ENCODE results near the gene FNIP1.

Gene FNIP1

DNA sequence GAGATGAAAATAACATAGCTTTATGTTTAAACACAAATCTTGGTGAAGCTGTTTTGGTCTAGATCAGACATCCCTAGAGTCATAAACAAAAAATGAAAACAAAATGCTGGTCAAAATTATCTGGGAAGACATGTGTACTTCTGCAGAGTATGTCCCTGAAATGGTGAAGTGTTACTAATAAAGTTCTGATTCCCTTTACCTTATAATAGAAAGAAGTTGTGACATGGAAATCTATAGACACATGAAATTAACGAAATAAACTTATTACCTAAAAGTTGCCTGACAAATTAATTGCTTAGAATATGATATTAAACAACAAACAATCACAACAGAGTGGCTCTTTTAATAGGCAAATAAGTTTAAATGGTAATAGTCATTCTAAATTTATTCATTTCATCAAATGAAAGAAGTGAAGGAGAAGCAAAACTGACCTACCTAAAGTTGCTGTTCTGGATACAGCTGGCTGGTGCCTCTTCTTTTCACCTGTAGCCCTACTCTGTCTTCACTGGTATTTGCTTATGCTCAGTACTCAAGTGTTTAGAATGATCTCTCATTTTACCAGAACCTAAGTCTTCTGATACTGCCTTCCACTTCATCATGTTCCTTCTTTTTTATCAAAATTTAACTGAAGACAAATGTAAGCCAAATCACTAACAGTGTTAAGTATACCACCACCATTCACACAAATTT lies 38.8 kb downstream of the FNIP1 start:
- Histone ChIP-seq H3K9me2 (replicated peaks; ENCODE audit: low read depth, low read length) (no peaks in the 10 kb centered on the region), H2AFZ (ENCODE audit: low read length) (no peak overlapping the region), H3K27me3 (ENCODE audit: insufficient read depth, low read length, poor library complexity, severe bottlenecking) (no peaks in the 10 kb centered on the region), H3K4me3 (ENCODE audit: low read length, poor library complexity, severe bottlenecking) (peak overlapping the region; percentile 48), H3K36me3 (ENCODE audit: insufficient read depth, low read length) (no peaks in the 10 kb centered on the region), H3K4me2 (ENCODE audit: low read depth, low read length, poor library complexity, severe bottlenecking) (peak overlapping the region; percentile 77), H3K9ac (ENCODE audit: low read depth, low read length, poor library complexity, severe bottlenecking) (peak overlapping the region; percentile 52), H3K4me1 (ENCODE audit: insufficient read depth, low read length, poor library complexity, severe bottlenecking) (peaks cover 47% of the 10 kb centered on the region), H3F3A (ENCODE audit: low read depth) (peaks cover 6% of the 10 kb centered on the region; the same call in 1 of the 2 replicates), H4K20me1 (ENCODE audit: insufficient read depth, low read length, poor library complexity, severe bottlenecking) (peaks cover 4% of the 10 kb centered on the region), H3K79me2 (ENCODE audit: insufficient read depth, low read length) (peaks cover 100% of the 10 kb centered on the region), H3K9me3 (ENCODE audit: insufficient read depth, low read depth, low read length) (no peaks in the 10 kb centered on the region)
- no peak for TF ChIP-seq EZH2phosphoT487 (IDR thresholded peaks at IDR 0.05; ENCODE audit: borderline replicate concordance)
- TF ChIP-seq, protein P1, sequence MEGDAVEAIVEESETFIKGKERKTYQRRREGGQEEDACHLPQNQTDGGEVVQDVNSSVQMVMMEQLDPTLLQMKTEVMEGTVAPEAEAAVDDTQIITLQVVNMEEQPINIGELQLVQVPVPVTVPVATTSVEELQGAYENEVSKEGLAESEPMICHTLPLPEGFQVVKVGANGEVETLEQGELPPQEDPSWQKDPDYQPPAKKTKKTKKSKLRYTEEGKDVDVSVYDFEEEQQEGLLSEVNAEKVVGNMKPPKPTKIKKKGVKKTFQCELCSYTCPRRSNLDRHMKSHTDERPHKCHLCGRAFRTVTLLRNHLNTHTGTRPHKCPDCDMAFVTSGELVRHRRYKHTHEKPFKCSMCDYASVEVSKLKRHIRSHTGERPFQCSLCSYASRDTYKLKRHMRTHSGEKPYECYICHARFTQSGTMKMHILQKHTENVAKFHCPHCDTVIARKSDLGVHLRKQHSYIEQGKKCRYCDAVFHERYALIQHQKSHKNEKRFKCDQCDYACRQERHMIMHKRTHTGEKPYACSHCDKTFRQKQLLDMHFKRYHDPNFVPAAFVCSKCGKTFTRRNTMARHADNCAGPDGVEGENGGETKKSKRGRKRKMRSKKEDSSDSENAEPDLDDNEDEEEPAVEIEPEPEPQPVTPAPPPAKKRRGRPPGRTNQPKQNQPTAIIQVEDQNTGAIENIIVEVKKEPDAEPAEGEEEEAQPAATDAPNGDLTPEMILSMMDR (conservative IDR thresholded peaks at IDR 0.05; ENCODE audit: low read length): no peak

DNA sequence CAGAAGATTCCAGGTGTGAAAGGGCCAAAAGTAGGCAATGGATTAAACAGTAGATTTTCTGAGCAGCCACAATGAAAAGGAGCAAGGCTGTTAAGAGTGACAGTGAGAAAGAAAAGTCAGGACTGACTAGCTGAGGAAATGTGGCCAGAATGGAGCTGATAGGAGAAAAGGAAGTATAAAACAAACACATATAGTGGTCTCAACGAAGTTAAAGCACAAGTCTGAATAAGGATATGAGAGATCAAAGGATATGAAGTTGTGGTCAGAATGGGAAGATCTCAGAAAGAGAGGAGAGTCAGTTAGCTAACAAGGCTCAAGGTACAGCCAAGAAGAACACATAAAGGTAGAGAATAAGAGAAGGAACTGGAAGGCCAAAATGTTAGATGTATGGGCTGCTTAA lies 39.9 kb downstream of the FNIP1 start:
- H3K36me3 ChIP-seq (ENCODE audit: insufficient read depth, low read length): no peaks in the 10 kb centered on the region
- no peak overlapping the region for H2AFZ ChIP-seq (ENCODE audit: low read length)
- peaks cover 99% of the 10 kb centered on the region for H3K79me2 ChIP-seq (ENCODE audit: insufficient read depth, low read length)
- H3K27me3 ChIP-seq (ENCODE audit: insufficient read depth, low read length, poor library complexity, severe bottlenecking): no peaks in the 10 kb centered on the region
- H3K4me2 ChIP-seq (ENCODE audit: low read depth, low read length, poor library complexity, severe bottlenecking): peak overlapping the region; percentile 77
- peaks cover 47% of the 10 kb centered on the region for H3K4me1 ChIP-seq (ENCODE audit: insufficient read depth, low read length, poor library complexity, severe bottlenecking)
- H4K20me1 ChIP-seq (ENCODE audit: insufficient read depth, low read length, poor library complexity, severe bottlenecking): peaks cover 3% of the 10 kb centered on the region
- H3F3A ChIP-seq (ENCODE audit: low read depth): peaks cover 6% of the 10 kb centered on the region; the same call in 1 of the 2 replicates
- H3K9me2 ChIP-seq (replicated peaks; ENCODE audit: low read depth, low read length): no peaks in the 10 kb centered on the region
- no peaks in the 10 kb centered on the region for H3K9me3 ChIP-seq (ENCODE audit: insufficient read depth, low read depth, low read length)
- TF ChIP-seq, protein P1 (conservative IDR thresholded peaks at IDR 0.05; ENCODE audit: low read length): no peak
- no peak for TF ChIP-seq EZH2phosphoT487 (IDR thresholded peaks at IDR 0.05; ENCODE audit: borderline replicate concordance)
- H3K4me3 ChIP-seq (ENCODE audit: low read length, poor library complexity, severe bottlenecking): peak overlapping the region; percentile 48
- H3K9ac ChIP-seq (ENCODE audit: low read depth, low read length, poor library complexity, severe bottlenecking): peak overlapping the region; percentile 52

DNA sequence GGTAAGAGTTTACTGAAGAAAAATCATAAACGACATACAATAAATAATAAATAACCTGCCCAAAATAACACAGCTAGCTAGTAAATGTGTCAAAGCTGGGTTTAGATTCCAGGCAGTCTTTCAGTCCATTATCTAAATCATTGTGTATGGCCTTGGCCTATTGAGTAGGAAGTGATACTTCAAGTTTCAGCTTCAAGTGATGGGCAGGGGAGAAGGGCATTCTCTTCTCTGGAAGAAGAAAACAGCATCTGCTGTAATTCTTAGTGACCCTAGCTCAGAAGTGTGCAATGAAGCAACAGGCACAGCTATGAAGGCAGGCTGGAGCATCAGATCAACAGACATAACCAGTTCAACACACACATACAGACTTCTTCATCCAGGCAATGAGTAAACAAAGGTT lies 42.5 kb downstream of the FNIP1 start:
- Histone ChIP-seq H3K4me2 (ENCODE audit: low read depth, low read length, poor library complexity, severe bottlenecking) (no peak overlapping the region), H3K4me3 (ENCODE audit: low read length, poor library complexity, severe bottlenecking) (no peak overlapping the region), H3K9me3 (ENCODE audit: insufficient read depth, low read depth, low read length) (no peaks in the 10 kb centered on the region), H4K20me1 (ENCODE audit: insufficient read depth, low read length, poor library complexity, severe bottlenecking) (no peaks in the 10 kb centered on the region), H3K9ac (ENCODE audit: low read depth, low read length, poor library complexity, severe bottlenecking) (peak overlapping the region; percentile 4), H2AFZ (ENCODE audit: low read length) (no peak overlapping the region), H3K9me2 (replicated peaks; ENCODE audit: low read depth, low read length) (no peaks in the 10 kb centered on the region), H3F3A (ENCODE audit: low read depth) (peaks cover 6% of the 10 kb centered on the region; the same call in 1 of the 2 replicates), H3K27me3 (ENCODE audit: insufficient read depth, low read length, poor library complexity, severe bottlenecking) (no peaks in the 10 kb centered on the region), H3K4me1 (ENCODE audit: insufficient read depth, low read length, poor library complexity, severe bottlenecking) (peaks cover 49% of the 10 kb centered on the region), H3K36me3 (ENCODE audit: insufficient read depth, low read length) (no peaks in the 10 kb centered on the region), H3K79me2 (ENCODE audit: insufficient read depth, low read length) (peaks cover 99% of the 10 kb centered on the region)
- TF ChIP-seq EZH2phosphoT487 (IDR thresholded peaks at IDR 0.05; ENCODE audit: borderline replicate concordance): no peak
- TF ChIP-seq, protein P1 (conservative IDR thresholded peaks at IDR 0.05; ENCODE audit: low read length): no peak

Measured in Loucy (cell line).